ENCODE measurements around the gene TNS3.

TNS3 gene

DNA sequence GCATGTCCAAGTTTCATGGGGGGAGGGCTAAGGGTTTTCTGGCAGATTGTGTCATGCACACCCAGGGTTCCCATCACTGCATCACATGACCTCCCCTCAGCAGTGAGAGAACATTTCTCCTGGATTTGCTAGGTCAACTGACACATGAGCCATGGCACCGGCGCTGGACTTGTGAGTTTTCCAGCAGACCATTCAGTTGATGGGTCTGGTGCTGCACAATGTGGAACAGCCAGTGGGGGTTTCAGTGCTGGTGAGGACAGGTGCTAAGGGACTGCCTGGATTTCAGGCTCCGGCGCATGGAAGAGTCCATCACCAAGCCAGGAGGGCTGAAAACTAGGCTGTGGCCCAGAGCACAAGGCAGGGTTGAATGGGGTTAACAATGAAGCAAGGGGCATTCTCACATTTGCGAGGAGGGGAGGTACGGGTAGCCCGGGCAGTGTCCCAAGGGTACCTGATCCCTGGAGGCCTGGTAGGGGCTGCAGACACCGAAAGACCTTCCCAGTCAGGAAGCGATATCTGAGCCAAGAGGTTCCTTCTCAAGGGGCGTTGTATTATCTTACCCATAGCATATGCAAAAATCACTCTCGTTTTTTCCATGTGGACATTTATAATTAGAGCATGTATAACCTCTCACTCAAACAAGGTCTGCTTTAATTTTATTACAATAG lies 203.0 kb downstream of the TNS3 start:
- DNase-seq: no peak

DNA sequence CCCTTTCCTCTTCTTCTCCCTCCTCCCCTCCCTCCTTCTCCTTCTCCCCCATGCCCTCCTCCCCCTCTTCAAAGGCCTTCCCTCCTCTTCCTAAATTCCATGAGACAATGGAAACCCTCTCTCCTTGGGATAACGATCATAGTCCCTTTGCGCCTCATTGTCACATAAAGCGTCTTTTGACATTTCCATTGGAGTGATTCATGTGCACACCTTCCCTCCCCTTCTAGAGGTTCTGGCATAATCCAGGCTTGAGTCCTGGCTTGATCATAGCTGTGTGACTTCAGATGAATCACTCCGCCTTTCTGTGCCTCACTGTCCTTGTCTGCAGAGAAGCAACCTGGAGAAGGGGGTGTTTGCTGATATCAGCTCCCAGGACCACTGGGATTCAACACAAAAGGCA lies 204.2 kb downstream of the TNS3 start:
- no peak for DNase-seq

DNA sequence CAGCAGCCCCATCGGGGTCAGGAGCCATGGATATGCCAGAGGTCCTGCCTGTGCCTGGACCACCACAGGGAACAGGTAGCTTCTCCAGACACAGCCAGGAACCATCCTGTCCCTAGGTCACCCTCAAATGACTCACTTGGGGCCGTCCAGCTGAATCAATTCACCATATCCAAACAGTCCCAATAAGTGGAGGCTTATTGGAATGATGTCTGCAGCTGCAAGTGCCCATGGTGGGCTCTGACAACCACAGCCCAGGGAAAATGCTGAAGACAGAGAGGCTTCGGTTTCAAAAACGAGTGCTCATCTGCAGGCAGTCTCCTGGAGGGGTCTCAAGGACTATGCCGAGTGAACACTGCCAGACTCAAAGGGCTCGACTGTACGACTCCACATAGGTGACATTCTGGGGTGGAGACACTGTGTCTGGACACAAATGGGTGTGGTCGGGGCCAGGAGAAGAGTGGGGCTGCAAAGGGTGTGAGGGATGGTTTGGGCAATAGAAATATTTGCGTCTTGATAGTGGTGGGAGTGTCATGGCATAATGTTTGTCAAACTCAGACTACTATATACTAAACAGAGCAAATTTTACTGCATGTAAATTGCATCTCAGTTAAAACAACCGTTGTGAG lies 204.8 kb downstream of the TNS3 start:
- no peak for DNase-seq

DNA sequence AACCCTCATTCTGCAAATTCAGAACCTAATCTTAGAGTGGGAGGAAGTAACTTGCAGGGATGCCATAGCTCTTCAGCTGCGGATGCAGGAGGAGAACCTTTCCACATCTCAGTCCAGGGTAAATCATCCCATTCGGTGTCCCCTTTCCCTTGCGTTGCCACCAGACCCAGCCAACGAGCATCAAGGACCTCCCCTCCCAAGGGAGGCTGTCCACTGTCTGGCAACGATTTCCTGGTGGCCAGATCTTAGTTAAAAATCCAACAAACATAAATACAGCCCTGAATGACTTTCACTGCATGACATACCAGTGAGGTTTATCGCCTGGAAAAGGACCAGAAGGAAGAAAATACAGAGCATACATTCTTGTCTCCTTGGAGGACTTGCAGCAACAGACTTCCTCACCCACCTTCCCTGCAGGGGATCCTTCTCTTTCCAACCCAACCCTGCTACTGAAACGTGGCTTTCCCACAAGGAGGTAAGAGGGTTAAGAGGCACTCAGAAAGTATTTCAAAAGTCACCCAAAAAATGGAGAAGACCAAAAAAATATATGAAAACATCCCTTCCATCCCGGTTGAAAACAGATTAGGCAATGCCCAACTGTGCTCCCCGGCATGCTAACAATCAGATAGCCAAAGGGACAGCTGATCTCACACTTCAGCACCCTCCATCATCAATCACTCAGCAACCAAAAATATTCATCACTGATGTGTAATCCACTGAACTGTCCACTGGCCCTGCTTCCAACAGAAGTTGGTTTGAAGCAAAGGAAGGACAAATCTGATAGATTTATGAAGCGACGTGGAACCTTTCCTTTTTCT lies 206.6 kb downstream of the TNS3 start:
- no peak for DNase-seq

DNA sequence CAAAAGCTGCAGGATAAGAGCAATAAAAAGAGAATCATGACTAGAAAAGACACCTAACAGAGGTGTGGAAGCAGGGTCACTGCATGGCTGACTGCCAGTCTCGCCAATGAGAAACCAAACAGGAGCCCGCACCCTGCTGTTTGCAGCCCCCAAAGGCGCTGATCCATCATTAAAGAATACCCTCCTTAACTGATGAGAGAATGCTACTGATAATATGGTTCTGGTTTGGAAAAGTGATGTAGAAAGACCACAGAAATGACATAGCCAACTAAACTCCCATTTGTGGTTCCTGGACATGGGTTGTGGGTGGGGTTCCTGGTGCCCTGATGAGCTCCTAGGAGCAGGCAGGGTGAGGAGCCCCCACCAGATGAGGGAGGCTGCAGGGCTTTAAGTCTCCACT lies 207.4 kb downstream of the TNS3 start:
- no peak for DNase-seq

DNA sequence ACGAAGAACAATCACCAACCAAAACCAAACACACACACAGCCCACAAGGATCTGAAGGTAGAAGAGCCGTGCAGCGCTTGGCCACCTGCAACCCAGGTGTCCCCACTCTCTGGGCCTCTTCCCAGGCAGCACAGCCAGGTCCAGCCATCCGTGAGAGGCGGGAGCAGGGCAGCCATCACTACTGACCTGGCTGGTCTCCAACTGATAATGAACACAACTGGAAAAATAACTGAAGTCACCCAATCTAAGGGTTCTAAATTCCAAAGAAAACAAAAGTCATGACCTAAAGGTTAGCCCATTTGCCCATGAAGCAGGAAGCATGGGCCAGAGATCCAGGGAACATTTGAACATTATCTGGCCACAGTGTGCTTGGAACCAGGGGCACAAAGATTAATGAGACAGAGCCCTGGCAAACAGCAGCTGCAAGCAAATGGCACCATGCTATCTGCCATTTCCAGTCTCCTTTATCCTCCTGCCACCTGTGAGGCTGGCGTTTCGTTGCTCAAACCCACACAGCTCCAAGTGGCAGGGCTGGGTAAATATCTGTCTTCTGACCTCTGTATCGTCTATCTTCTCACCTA lies 207.9 kb downstream of the TNS3 start:
- no peak for DNase-seq

DNA sequence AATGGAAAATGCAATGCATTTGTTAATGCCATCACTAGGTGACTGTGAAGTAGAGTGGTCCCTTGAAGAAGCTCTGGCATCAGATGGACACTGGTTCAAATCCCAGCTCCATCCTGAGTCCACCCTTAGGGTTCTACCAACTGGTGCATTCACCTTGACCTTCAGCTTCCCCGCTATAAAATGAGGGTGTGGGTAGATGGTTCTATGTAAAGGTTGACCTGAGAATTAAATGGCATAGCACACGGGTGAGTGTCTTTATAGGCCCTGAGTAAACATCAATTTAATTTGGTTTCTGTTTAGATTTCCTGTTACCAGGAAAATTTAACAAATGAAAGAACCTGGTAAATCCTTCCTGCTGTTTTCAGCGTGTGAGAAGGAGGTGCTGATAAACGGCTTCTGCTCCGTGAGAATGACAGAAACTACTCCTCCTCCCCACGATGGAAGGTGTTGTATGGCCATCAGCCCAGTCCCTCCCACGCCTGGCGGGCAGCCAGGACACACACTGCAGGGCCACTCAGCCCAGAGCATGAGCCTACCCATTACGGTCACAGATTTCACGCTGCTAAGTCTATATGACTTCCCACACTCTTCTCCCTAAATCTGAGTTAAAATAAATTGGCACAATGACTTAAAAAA lies 210.1 kb downstream of the TNS3 start:
- no peak for DNase-seq

DNA sequence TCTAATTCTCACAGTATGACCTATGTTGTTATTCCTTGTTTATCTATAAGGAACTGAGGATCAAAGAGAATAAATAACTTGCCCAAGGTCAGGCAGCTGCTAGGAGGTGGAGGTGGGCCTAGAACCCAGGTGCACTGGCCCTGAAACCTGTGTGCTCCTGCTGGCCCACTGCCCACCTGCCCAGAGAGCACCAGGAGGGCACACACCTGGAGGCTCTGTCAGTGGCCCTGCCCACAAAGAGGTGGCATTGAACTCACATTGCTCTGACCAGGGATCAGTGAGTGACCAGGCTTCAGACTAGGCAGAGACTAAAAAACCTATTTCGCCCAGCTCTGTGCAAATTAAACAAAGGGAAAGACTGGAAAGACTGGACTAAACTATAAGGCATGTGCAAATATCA lies 210.6 kb downstream of the TNS3 start:
- DNase-seq: no peak

DNA sequence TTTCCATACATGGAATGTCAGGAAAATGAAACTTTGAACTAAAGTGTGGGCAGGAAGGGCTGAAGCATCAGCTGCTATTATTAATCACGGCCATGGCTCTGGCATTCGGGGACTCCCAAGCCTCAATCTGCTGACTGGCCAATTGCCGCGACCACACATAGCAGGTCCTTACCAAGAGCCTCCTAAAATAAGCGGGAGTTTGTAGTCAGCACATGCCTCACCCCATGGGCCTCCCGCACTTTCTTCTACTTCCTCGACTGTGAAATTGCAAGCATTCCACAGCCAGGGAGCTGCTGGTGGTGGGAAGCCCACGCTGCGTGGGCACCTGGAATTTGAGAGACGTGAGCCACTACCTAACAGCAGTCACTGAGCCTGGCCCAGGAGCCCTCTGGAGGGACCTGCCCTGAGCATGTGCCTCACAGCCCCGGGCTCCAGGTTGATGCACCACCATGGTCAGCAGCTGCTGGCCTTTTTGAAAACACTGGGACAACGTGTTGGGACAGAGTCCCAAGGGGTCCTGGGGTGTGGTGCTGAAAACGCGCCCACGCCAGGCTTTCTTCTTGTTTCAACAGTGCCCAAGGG lies 211.4 kb downstream of the TNS3 start:
- DNase-seq: no peak

DNA sequence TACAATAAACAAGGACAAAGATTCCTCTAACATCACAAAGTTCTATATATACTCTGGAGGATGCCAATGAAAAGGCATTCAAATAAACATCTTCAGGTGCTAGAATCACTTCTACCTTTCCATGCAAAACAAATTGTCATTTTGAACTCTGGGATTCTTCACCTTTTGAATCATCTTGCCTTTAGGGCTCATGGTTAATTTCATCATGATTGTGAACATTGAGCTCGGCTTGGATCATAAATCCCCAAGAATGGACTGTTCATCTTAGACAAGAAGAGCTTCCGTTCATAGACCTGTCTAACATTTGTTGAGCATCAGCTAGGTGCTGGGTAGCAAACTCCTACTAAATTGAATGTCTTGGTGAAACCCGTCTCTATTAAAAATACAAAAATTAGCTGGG lies 212.2 kb downstream of the TNS3 start:
- DNase-seq: no peak

DNA sequence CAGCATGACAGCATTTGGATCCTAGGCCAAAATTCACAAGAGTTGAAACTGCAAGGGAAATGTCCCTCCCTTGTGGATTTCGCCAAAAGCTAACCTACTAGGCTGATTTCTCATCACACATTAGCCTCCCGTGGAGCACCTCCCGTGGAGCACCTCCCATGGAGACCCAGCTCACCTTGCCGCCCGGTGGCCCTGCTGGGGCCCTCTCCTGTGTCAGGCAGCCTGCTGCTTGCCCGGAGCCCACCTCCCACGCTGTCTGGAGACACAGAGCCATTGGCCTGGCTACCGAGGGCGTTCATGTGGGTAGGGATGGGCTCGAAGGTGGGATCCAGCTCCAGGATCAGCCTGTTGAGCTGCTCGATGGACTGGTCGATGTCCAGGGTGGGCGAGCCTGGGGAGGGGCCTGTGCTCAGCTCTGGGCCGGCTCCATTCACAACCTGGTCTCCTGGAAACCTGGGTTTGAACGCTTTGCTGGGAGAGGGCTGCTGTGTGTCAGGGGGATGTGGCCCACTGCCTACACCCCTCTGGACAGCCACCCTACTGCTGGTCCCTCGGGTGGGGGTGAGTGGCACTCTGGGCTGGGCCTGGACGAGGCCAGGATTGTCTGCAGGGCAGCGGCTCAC lies 213.6 kb downstream of the TNS3 start:
- DNase-seq: no peak

DNA sequence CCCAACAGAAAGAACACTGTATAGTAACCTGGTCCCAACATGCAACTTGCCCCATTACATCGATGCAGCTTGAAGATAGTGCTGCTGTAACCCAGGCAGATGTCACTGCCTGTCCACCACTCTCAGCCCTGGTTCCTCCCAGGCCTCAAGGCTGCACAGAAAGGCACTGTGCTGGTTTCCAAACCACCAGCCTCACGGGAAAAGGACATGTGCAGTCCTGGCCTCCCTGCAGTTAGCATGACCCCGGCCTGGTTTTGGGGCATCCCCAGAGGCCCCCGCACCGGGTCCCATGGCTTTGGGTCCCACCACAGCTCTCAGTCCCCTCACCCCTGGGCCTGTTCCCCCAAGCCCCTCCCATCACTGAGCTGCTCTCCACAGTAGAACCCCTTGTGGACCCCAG lies 214.5 kb downstream of the TNS3 start:
- no peak for DNase-seq

DNA sequence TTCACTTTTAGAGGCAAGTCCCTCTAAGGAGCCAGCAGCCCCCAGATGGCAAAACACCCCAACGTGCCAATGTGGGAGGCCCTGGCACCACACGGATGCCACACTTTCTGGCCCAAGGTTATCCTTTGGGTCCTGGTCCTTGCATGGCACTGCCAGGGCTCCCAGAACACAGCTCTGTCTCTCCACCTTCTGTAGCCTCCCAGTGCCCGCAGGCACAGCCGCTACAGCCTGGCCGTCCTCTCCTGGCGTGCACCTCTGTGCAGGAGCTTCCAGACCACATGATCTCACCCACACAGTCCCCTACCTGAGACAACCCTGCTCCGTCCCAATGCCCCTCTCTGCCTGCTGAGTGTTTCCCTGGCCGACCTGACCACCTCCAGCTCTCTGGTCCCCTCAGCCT lies 215.0 kb downstream of the TNS3 start:
- DNase-seq: no peak

DNA sequence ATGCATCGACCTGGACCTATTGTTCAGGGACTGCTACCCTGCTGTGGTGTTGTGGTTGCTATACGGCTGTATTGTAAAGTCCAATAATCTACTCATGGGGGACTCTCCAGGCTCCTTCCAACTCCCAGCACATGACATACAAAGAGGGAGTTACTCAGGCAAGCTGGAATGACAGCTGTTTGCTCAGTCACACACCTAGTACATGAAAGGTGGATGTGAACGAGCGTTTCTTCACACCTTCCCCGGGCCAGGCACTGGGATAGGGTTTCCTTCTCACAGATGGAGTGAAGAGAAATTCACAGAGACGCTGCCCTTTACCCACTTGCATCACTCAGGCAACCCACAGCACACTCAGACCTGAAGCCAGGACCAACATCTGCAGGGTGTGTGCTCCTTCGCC lies 215.7 kb downstream of the TNS3 start:
- DNase-seq: no peak

DNA sequence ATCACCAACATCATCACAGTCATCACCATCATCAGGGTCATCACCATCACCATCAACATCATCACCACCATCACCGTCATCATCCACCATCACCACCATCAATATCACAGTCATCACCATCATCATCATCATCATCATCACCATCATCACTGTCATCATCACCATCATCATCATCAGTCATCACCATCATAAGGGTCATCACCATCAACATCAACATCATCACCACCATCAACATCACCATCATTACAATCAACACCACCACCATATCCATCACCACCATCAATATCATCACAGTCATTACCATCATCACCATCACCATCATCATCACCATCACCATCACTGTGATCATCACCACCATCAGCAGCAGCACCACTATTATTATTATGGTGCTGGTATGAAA lies 218.9 kb downstream of the TNS3 start:
- no peak for DNase-seq

DNA sequence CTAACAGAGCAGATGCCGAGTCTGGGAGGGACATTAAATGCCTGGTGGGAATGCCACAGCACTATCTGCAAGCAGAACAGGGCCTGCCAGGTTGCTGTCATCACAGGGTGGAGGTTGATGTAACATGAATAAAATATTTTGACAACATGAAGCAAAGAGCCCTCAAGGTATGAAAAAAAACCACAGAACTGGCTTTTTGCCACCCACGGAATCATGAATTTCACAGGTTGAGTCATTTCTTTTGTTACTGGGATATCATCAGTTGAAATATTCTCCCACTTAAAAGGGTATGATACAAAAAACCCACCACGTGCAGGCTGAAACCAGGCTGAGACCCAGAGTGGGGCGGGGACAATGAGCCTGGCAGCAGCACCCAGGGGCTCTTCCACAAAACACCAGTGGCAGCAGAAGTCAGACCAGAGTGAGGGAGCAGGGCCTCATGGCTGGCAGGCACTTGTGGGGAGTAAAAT lies 220.1 kb downstream of the TNS3 start:
- DNase-seq: no peak

DNA sequence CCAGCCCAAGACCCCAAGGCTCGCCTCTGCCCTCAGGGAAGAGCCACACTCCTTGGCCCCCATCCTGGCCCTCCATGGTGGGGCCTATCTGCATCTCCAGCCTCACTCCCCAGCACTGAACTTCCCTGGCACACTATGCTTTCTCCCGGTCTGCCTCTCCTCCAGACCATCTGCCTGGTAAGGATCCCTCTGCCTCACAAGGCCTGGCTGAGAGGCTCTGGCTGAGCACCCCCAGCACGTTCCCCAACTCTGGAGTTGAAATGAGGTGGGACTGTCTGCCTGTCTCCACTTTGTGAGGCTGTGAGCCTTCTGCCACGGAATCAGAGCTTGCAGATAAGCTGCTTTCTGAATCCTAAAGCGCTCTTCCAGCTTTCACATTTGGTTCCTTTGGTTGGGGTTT lies 220.7 kb downstream of the TNS3 start:
- DNase-seq: no peak

DNA sequence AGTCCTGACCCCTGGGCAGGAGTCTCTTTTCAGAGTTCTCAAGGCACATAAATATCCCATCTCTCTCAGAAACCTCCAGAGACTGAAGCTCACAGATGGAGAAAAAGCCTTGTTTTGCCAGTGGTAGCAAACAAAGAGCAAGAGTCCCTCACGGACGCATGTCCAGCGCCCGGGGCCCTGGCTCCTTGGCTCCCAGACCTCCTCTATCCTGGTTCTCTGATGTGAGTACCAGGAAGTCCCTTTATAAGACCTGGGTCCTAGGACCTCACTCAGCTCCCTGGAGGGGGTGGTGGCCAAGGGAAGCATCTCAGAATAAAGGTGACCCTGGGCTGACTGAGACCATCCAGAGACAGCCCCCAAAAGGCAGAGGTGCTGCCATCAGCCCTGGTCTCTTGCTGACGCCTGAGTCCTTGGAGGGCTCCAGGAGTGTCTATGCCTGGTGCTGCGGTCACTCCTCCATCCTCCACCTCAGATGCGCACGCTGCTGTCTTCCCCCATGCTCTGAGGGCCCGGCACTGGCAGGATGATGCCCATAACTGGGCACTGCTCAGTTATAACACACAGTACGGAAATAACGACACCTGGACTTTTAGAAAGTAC lies 221.5 kb downstream of the TNS3 start:
- DNase-seq: no peak

DNA sequence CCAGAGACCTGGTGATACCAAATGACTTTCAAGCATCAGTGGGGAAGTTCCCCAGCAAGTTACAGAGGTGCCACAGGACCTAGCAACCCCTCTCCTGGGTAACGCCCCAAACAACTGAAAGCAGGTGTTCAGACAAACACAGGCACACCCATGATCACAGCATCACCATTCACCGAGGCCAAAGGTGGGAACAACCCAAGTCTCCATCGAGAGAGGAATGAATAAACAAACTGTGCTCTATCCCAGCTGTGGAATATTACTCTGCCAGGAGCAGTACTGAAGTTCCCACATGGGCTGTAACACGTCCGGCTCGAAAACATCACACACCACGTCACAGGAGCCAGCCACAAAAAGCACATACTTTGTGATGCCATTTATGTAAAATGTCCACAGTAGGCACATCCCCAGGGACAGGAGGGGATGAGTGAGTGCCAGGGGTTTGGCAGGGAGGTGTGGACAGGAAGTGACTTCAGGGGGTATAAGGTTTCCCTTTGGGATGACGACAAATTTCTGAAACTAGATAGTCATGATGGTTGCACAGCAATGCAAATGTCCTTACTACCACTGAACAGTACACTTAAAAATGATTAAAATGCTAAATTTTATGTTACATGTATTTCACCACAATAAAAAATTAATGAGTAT lies 222.8 kb downstream of the TNS3 start:
- DNase-seq: no peak

DNA sequence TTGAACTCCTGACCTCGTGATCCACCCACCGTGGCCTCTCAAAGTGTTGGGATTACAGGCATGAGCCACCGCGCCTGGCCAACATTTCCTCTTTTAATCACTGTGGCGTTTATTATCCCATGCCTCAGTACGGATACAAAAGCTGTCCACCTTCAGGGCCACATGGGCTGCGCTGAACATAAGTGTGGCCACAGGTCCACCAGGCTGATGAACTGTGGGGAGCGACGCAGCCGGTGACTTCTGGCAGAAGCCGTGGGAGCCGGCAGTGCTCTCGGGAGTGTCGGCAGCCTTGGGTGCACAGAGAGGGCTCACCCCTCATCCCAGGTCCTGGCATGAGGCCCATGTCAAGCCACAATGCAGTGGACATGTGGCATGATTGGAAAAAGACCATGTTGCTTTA lies 223.6 kb downstream of the TNS3 start:
- no peak for DNase-seq

DNA sequence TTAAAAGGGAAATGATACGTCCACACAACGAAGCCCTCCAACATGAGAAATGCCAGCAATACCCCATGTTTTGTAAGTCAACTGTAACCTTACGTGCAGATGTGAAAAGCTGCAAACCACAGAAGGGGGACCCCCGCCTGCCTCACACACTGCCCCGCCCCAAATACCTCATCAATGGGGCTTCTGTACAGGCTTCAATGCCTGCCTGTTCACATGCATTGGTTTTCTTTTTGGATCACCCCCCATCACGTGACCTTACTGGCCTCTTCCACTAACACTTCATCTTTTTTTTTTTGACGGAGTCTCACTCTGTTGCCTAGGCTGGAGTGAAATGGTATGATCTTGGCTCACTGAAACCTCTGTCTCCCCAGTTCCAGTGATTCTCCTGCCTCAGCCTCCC lies 224.0 kb downstream of the TNS3 start:
- DNase-seq: no peak

DNA sequence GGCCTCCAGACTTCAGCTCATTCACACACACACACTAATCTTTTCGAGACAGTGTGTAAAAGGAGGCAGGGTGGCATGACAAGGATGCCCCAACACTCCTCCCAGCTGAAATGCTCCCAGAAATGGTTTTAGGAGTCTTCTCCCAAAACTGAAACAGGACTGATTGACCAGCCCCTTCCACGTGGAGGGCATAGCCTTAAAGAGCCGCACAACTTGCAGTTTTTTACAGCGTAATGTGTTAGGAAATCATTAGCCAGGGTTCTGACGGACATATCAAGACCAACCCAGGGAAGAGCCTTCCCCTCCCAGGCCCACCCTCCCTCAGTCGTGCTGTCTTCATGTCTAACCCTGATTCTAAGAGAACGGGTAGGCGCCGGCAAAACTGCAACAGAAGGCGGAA lies 224.6 kb downstream of the TNS3 start:
- DNase-seq: no peak

Measured in activated CD8-positive, alpha-beta memory T cell treated with anti-CD3 and anti-CD28 coated beads, Interleukin-2, amount 50 U/mL, for 4 hours (primary cell).